GM18870 (cell line): Measurements from ENCODE around the gene ZNF280A.

Source experiments
- ATAC-seq: cut with Tn5 transposase; IDR thresholded peaks from one replicate; pipeline ENCODE4 v1.9.1; 2021; ENCODE audit warnings: moderate library complexity; ENCODE audit not compliant: unreplicated experiment

Gene ZNF280A

GRCh38 chr22:22520020-22520656, at the start of gene ZNF280A:
Gene ZNF280A (minus strand): TSS chr22:22520270. CDS start chr22:22515630, 4,640 bp downstream.
- no peak for ATAC-seq

GRCh38 chr22:22569218-22569617, 49.1 kb upstream of the ZNF280A start:
- no peak for ATAC-seq

GRCh38 chr22:22565981-22566380, 45.9 kb upstream of the ZNF280A start:
- ATAC-seq, result no peak

- ATAC-seq, result no peak
These were observed 39.0 kb upstream of the ZNF280A start, which contains the start of gene PRAME for GRCh38 chr22:22558972-22559603. Gene PRAME (minus strand): TSS chr22:22559265. CDS start chr22:22556832, 2,433 bp downstream.

GRCh38 chr22:22558071-22558971, 38.3 kb upstream of the ZNF280A start:
- ATAC-seq, result no peak

GRCh38 chr22:22556995-22557925, 37.2 kb upstream of the ZNF280A start:
- ATAC-seq, result no peak

- no peak for ATAC-seq
These were observed 36.5 kb upstream of the ZNF280A start for GRCh38 chr22:22556578-22556977.

- no peak for ATAC-seq
These were observed 35.5 kb upstream of the ZNF280A start for GRCh38 chr22:22555596-22555995.

GRCh38 chr22:22554587-22555284, 34.7 kb upstream of the ZNF280A start:
- ATAC-seq, result no peak

- ATAC-seq, result no peak
These were observed 33.9 kb upstream of the ZNF280A start for GRCh38 chr22:22553735-22554586.

GRCh38 chr22:22553141-22553540, 33.1 kb upstream of the ZNF280A start:
- ATAC-seq, result no peak

GRCh38 chr22:22552630-22553029, 32.6 kb upstream of the ZNF280A start:
- no peak for ATAC-seq

GRCh38 chr22:22550789-22551434, 30.8 kb upstream of the ZNF280A start:
- ATAC-seq, result no peak

- ATAC-seq, result no peak
These were observed 28.8 kb upstream of the ZNF280A start for GRCh38 chr22:22548910-22549309.

- no peak for ATAC-seq
These were observed 28.2 kb upstream of the ZNF280A start for GRCh38 chr22:22548317-22548716.

GRCh38 chr22:22547692-22548300, 27.7 kb upstream of the ZNF280A start:
- no peak for ATAC-seq

GRCh38 chr22:22547226-22547625, 27.2 kb upstream of the ZNF280A start:
- ATAC-seq, result no peak

- ATAC-seq, result no peak
These were observed 26.4 kb upstream of the ZNF280A start for GRCh38 chr22:22546490-22546889.
